Thyroid gland (tissue), 4 donors: ENCODE measurements around the gene SLC22A4. TPM values are rescaled to one million over a fixed set of nuclear protein-coding genes. Genes with fewer than 3 reads are reported as not detected.

Experiments
- DNase-seq, 2 donors: peaks; one replicate each; pipeline ENCODE4 v3.0.0-alpha.2; 2019
- H3K27ac ChIP-seq, 3 donors: fragments of 200-600 bp; sonication (generic); 1 replicate in 2 of 3; 2 replicates in 1 of 3; pipeline ENCODE4 v1.5.1; 2016 to 2019; ENCODE audit warnings: mild to moderate bottlenecking in 1 of 3, moderate library complexity in 1 of 3
- H3K27me3 ChIP-seq: fragments of 200-600 bp; sonication (generic); one replicate; pipeline ENCODE4 v1.5.1; 2019
- H3K36me3 ChIP-seq, 2 donors: fragments of 200-600 bp; sonication (generic); one replicate each; pipeline ENCODE4 v1.5.1; 2016 to 2019
- H3K4me1 ChIP-seq, 2 donors: fragments of 200-600 bp; sonication (generic); one replicate each; pipeline ENCODE4 v1.5.1; 2017 to 2019
- H3K4me3 ChIP-seq, 3 donors: fragments of 200-600 bp; sonication (generic); replicated peaks in 1 of 3; 1 replicate in 2 of 3; 2 replicates in 1 of 3; pipeline ENCODE4 v1.5.1; 2016; ENCODE audit warnings: mild to moderate bottlenecking in 1 of 3
- H3K9me3 ChIP-seq: fragments of 200-600 bp; sonication (generic); one replicate; pipeline ENCODE4 v1.5.1; 2017
- POLR2A ChIP-seq, 2 donors: fragments of 450-650 bp; IDR thresholded peaks; one replicate each; pipeline ENCODE4 v1.6.1; 2017; ENCODE audit warnings: antibody characterized with exemption in 2 of 2, mild to moderate bottlenecking in 2 of 2, moderate library complexity in 1 of 2
- WGBS, 2 donors: methylation state at CpG; one replicate each; pipeline ENCODE4 v1.1.5; 2017; 5-methylcytosine and 5-hydroxymethylcytosine counted together
- intact Hi-C: fragments of 100-400 bp; cut with DNase I; formaldehyde crosslinking; loops from one replicate; pipeline ENCODE4 v1.15.1; 2023
- total RNA-seq, 4 donors: library from RNA; depleted of rRNA; stranded (reverse); fragments of >200 nt; gene quantifications; one replicate each; pipeline ENCODE4 v1.2.3, GENCODE V29; 2016
- TF ChIP-seq, protein P1 (sequence below), 6 experiments: fragments of 200-600 bp in 3 of 6; fragments of 450-650 bp in 3 of 6; sonication (generic) in 3 of 6; IDR thresholded peaks; one replicate each; pipeline ENCODE4 v1.5.1; 2016 to 2019; ENCODE audit warnings: antibody characterized with exemption in 6 of 6, mild to moderate bottlenecking in 2 of 6, inconsistent platforms in 1 of 6, moderate library complexity in 1 of 6

SLC22A4 gene
- total RNA-seq, 4 donors from 2014 or later: 0.54 to 0.78 TPM; not detected in 2

DNA sequence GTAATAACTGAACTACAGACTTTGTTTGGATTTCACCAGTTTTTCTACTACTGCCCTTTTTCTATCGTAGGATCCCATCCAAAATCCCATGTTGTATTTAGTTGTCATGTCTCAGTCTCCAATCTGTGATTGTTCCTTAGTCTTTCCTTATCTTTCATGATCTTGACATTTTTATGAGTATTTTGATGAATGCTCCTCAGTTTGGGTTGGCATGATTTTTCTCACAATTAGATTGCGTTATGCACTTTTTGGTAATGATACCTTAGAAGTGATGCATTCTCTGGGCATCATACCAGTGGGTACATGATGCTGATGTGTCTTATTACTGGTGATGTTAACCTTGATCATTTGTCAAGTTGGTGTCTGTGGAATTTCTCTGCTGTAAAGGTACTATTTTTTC is 5.7 kb downstream of the SLC22A4 start:
- no peak for DNase-seq
- H3K4me3 ChIP-seq: no peak overlapping the region
- TF ChIP-seq, protein P1, sequence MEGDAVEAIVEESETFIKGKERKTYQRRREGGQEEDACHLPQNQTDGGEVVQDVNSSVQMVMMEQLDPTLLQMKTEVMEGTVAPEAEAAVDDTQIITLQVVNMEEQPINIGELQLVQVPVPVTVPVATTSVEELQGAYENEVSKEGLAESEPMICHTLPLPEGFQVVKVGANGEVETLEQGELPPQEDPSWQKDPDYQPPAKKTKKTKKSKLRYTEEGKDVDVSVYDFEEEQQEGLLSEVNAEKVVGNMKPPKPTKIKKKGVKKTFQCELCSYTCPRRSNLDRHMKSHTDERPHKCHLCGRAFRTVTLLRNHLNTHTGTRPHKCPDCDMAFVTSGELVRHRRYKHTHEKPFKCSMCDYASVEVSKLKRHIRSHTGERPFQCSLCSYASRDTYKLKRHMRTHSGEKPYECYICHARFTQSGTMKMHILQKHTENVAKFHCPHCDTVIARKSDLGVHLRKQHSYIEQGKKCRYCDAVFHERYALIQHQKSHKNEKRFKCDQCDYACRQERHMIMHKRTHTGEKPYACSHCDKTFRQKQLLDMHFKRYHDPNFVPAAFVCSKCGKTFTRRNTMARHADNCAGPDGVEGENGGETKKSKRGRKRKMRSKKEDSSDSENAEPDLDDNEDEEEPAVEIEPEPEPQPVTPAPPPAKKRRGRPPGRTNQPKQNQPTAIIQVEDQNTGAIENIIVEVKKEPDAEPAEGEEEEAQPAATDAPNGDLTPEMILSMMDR (IDR thresholded peaks at IDR 0.05): no peak
- TF ChIP-seq POLR2A (IDR thresholded peaks at IDR 0.05): no peak
- no peaks in the 10 kb centered on the region for H3K9me3 ChIP-seq
- H3K4me1 ChIP-seq: peaks cover 1 to 9% of the 10 kb centered on the region in 2 donors
- 88 to 89% methylated on average over 2 of the region's 2 CpGs for WGBS, 2 donors
- H3K27me3 ChIP-seq: no peaks in the 10 kb centered on the region
- H3K36me3 ChIP-seq: no peaks in the 10 kb centered on the region
- intact Hi-C loops: loop anchor here (5.0 to 10.0 kb wide), 2 partner anchors 43 to 65 kb away; partner anchors contain the start of genes PDLIM4 and SLC22A5
- no peak overlapping the region for H3K27ac ChIP-seq

DNA sequence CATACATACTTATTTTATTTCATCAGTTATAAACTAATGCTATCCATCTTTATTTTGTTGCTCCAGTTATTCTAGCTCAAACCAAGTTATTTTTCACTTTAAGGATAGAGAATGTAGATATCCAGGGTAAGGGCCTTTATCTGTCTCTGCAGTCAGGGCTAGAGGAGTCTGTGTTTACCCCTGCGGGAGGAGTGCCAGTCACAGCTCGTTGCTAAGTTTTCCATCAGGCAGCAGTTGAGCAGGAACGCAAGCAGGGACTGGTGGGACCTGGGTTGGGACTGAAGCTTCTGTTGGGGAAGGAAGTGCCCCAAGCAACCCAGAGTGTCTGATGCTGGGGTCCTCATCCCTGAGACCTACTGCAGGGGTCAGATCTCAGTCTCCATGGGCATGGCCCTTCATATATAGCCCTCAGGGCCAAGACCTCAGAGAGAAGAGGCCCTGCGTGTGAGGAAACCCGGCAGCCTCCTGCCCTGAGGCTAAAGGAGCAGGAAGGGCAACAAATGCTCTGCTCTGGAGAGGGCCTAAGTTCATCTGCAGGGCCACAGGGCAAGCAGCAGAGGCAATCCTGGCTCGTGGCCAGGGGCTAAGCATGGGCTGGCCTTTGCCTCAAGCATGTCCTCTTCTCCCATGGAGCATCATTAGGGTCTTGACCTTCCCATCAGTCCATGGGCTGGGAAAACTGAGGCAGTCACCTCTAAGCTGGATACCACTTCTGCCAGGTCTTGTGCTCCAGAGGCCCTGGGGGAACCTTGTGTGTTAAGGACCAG is 6.6 kb downstream of the SLC22A4 start:
- TF ChIP-seq, protein P1 (IDR thresholded peaks at IDR 0.05): no peak
- no peak for TF ChIP-seq POLR2A (IDR thresholded peaks at IDR 0.05)
- Histone ChIP-seq H3K9me3 (no peaks in the 10 kb centered on the region), H3K4me1 (peaks cover 0 to under 1% of the 10 kb centered on the region in 2 donors), H3K27me3 (no peaks in the 10 kb centered on the region), H3K27ac (no peak overlapping the region), H3K4me3 (no peak overlapping the region), H3K36me3 (no peaks in the 10 kb centered on the region)
- intact Hi-C loops: no loop called here
- 64 to 87% methylated on average over 3 to 6 of the region's 6 CpGs for WGBS, 2 donors
- DNase-seq: no peak

DNA sequence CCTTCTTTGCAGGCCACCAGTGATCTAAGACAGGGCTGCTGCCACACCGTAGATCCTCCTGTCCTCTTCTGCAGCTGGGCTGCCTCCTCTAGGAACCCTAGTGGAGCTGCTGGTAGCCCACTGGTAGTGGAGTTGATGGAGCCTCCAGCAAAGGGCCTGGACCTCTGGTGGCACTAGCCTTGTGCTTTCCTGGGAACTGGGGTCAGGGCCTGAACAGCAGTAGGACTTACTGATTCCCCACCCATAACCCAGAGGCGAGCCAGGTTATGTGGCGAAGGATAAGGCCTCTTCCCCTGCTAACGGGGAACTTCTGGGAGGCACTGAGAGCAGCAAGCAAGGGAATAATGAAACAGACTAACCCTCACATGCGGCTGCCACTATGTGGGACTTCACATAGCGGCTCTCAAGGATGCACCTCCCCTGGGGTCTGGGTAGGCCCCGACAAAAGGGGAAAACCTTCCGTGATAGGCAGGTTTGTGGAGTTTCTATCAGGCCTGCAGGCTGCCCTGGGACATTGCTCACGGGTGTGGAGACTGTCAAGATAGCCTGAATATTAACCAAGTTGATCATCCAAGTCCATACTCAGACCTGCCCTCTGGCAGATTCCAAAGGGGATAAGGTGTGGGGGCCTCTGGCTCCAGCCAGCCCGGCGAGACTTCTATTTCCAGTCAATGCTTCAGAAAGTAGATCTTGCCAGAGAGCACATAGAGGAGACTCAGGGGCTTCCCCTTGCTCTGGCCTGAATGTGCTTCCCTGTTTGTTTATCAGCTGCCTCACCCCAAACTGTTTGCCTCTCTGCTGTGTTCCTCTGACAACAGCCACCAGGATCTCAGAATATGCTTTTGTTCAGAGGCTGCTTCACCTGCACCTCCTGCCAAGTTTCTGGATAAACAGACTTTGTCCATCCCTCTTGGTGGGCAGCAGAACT is 7.4 kb downstream of the SLC22A4 start:
- 65 to 96% methylated on average over 9 to 10 of the region's 11 CpGs for WGBS, 2 donors
- H3K4me1 ChIP-seq: no peaks in the 10 kb centered on the region
- intact Hi-C loops: no loop called here
- no peaks in the 10 kb centered on the region for H3K27me3 ChIP-seq
- no peak overlapping the region for H3K27ac ChIP-seq
- no peaks in the 10 kb centered on the region for H3K36me3 ChIP-seq
- no peaks in the 10 kb centered on the region for H3K9me3 ChIP-seq
- no peak for DNase-seq
- no peak overlapping the region for H3K4me3 ChIP-seq
- no peak for TF ChIP-seq POLR2A (IDR thresholded peaks at IDR 0.05)
- TF ChIP-seq, protein P1 (IDR thresholded peaks at IDR 0.05): no peak

DNA sequence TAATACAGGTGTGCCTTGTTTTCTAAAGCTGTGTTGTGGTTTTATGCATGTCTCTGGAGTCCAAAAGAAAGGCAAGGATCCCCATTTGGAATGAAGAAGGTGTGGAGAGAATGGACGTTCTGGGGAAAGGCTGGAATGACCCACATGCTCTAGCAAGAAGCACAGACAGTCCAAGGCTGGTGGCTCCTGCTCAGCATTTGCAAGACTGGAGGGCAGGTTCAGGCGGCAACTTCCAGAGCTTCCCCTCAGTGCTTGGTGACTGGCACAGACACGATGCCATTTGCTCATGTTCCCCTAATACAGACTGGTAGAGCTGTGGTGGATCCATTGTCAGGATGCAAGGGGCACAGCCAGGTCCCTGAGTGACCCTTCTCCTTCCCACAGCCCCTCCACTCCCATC is 8.2 kb downstream of the SLC22A4 start:
- no peak for TF ChIP-seq POLR2A (IDR thresholded peaks at IDR 0.05)
- TF ChIP-seq, protein P1 (IDR thresholded peaks at IDR 0.05): no peak

More for the DNA sequence above, 8.2 kb downstream of the SLC22A4 start:
- intact Hi-C loops: no loop called here
- H3K4me3 ChIP-seq: no peak overlapping the region
- H3K9me3 ChIP-seq: no peaks in the 10 kb centered on the region
- no peaks in the 10 kb centered on the region for H3K4me1 ChIP-seq
- DNase-seq: no peak
- no peaks in the 10 kb centered on the region for H3K36me3 ChIP-seq
- no peak overlapping the region for H3K27ac ChIP-seq
- 91% methylated on average over 3 of the region's 3 CpGs for WGBS, 2 donors
- H3K27me3 ChIP-seq: no peaks in the 10 kb centered on the region
